HG02884 (cell line): Measurements from ENCODE around the gene LDB2.

ENCODE experiments used
- ATAC-seq: cut with Tn5 transposase; IDR thresholded peaks from one replicate; pipeline ENCODE4 v1.9.1; 2021; ENCODE audit warnings: mild to moderate bottlenecking, moderate library complexity; ENCODE audit not compliant: unreplicated experiment

Gene LDB2

GRCh38 chr4:16887887-16888286, 10.6 kb downstream of the LDB2 start:
- ATAC-seq: no peak

DNA sequence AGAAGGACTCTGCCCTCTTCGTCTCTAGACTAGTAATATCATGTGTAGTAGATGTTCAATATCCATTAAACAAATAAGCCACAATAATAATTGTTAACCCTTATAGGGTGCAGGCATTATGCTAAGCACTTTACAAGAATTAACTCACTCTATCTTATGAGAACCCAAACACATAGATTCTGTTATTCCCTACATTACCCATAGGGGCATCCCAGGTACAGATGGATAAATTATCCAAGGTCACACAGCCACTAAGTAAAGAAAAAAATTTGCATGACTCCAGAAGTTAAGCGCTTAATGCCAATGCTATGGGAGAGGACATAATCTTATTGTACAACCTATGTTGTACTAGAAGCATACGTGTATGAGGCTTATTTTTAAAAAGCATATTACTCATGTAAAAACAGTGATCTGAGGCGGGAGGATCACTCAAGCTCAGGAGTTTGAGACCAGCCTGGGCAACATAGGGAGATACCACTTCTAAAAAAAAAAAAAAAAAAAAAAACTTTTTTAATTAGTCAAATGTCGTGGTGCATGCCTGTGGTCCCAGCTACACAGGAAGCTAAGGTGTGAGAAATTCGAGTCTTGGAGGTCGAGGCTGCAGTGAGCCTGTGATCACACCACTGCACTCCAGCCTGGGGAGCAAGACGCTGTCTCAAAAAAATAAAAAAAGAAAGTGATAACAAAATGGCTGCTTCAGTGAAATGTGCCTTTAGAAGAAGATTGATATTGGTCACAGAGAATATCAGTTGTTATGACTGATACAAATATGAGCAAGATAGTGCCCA, 13.6 kb downstream of the LDB2 start:
- no peak for ATAC-seq

DNA sequence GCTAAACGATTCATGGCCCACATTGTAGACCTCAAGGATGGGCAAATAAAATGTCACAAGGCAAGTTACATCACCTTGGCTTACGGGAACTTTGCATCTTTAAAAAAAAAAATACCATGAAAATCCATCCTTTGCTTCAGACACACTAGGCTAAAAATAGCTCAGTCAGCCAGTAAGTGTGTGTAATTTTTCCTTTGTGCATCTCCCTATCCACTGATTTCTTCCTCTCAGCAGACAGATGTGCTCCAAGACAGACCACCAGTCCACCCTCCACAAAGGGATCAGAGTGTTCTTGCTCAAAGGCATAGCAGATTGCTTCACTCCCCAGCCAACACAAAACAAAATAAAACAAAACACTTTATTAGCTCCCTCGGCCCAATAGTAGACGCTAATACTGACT, 14.6 kb downstream of the LDB2 start:
- no peak for ATAC-seq

DNA sequence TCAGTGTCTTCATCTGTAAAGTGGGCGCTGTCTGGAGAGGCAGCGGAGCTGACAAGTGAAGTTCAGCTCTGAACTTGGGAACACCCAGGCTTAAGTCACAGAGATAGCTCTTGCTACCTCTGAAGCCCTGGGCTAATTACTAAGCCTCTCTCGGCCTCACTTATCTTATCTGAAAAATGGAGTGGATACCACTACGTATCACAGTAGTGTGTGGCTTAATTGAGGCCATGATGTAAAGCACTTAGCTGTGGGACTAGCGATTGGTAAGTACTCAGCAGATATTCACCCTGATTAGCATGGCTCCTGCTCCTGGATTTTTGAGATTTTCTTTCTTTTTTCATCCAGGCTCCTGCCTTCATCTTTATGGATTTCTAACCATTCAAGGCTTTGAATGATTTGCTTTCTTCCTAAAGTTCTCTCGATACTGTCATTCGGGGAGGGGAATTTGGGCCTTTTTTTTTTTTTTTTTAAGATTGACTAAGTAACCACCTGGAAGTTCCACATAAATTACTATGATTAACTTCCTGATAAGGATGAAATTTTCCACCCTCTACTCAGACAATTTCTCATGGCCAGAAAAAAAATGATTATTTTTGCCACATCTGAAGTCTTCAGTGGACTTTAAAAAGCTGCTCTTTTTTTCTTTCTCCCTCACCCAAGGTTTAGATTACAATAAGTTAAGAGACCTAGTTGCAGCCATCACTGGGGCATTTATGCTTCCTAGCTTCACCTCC, 17.1 kb downstream of the LDB2 start:
- no peak for ATAC-seq

DNA sequence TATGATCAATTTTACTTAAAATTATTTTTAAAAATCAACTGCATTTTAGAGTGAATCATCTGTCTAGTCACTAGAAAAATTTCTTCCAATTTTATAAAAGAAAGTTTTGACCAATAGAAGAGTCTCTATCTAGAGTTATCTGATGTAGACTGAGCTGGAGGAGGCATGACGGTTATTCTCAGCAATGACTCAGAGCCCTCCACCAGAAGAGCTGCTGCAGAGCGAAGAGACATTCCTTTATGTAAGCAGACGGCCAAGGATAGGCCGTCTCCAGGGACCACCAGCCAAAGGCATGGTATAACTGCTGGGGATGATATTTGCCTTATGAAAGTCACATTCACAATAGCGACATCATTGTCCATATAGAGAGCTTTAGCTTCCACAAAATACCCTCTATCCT, 23.0 kb downstream of the LDB2 start:
- ATAC-seq: no peak

- ATAC-seq: no peak
Measured at GRCh38 chr4:16869594-16870245, 28.7 kb downstream of the LDB2 start.

GRCh38 chr4:16868674-16869073, 29.8 kb downstream of the LDB2 start:
- ATAC-seq: no peak

DNA sequence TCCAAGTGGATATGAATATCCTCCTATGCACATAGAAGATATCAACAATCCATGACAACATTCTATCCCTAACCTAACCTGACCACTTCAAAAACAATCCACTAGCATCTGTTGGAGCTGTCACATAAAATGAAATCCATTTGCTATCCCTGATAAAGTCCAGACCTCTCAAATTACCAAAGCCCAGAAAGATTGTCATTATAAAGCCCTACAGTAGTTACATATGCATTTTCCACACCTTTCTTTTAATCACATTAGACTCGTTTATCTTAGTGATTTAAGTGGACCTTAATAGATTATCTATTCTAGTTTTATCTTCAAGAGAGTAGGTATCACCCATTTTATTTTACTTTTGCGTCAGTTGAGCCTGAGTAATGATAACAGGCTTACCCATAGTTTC, 30.6 kb downstream of the LDB2 start:
- ATAC-seq: no peak

DNA sequence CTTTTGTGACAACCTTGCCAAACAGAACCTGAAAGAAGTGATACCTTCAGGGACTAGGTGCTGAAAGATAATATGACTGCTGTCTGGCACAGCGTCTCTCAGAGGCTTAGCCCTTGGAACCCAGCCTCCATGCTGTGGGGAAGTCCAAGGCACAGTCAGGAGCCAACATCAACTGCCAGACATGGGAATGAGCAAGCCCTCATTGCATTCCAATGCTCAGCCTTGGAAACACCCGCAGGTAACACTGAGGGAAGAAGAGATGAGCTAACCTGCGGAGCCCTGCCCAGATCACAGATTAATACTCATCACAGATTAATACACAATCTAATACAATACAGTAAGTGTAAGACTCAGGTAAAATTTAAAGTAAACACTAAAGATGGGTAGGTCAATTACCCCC, 31.5 kb downstream of the LDB2 start:
- ATAC-seq: no peak

GRCh38 chr4:16865897-16866283, 32.6 kb downstream of the LDB2 start:
- ATAC-seq: no peak

GRCh38 chr4:16865209-16865896, 33.1 kb downstream of the LDB2 start:
- ATAC-seq: no peak

DNA sequence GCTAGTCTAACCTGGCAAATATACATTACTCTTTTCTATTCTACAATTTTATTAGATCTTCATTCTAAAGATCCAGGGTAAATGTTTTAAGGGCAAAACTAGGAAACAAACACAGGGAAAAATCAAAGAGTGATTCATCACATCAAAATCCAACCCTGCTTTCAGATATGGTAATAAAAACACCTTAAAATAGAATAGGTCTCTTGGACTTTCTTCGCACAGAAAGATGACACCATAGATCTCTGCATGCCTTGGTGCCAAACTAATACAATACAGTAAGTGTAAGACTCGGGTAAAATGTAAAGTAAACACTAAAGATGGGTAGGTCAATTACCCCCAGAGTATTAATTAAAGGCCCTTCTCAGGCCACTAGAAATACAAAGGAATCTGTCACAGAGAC, 34.2 kb downstream of the LDB2 start:
- no peak for ATAC-seq

DNA sequence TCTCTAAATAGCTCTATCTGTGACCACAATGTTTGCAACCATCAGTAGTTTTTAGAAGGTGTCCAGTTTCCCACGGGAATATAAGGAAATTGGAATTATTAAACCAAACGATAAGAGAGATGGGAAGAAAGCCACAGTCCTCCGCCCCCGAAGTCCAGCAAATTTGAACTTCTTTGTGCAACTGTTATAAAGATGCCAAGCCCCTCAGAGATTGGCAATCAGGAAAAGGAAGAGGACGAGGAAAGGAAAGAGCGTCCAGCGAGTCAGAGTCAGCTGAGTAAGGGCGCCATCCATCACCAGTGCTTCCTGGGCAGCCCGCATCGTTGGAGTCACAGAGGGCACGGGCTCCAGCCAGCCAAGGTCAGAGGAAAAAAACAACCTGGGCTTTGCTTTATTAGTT, 35.7 kb downstream of the LDB2 start:
- ATAC-seq: no peak

GRCh38 chr4:16860516-16860915, 37.9 kb downstream of the LDB2 start:
- no peak for ATAC-seq

- no peak for ATAC-seq
Measured at GRCh38 chr4:16859031-16859430, 39.4 kb downstream of the LDB2 start.

DNA sequence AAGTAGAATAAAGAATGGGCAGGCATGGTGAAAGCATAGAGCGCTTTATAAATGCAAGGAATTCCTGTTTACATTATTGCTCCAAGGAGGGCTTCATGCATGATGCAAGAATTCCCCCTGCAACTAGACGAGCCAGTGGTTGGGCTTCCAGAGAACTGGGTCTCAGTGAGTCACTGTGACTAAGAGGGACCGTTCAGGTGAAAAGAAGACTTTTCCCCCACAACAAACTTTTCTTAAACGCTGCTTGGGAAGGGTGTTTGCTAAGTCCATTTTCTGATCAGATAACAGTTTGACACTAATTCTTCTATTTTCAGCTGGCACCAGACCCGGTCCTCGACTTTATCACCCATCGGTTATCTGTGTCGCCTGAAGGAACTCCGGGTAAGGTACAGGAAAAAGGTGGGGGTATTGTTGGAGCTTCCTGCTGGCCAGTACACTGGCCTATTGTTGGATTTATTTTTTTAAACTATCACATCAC, 40.1 kb downstream of the LDB2 start:
- ATAC-seq: no peak

GRCh38 chr4:16857425-16857824, 41.0 kb downstream of the LDB2 start:
- no peak for ATAC-seq

DNA sequence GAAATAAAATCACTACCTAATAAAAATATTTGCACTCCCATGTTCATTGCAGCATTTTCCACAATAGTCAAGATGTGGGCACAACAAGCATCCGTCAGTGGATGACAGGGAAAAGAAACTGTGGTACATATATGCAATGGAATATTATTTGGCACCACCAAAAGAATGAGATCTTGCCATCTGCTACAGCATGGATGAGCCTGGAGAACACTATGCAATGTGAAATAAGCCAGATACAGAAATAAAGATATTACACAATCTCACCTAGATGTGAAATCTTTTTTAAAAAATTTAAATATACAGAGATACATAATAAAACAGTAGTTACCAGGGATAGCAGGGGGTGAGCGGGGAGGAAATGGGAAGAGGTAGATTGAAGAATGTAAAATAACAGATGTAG, 44.8 kb downstream of the LDB2 start:
- no peak for ATAC-seq

DNA sequence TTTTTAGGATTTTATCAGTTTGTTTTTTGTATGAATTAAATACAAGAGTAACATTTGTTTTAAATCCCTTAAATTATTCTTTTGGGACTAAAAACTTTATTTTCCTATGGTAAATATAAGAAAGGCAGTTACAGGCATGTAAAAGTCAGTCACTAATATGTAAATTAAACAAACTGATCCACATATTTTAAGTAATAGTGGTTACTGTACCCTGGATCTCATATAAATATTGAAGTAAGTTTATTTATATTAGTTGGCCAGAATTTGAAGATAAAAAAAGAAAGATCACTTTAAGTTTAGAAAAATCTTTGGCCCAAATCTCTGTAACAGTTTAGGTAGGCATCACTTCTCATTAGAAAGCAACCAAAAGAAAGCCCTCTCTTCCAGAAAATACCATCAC, 45.8 kb downstream of the LDB2 start:
- no peak for ATAC-seq

- ATAC-seq: no peak
Measured at GRCh38 chr4:16852228-16852627, 46.2 kb downstream of the LDB2 start.

GRCh38 chr4:16846540-16847117, 51.8 kb downstream of the LDB2 start:
- no peak for ATAC-seq
